ENCODE data around the gene HSPE1. TPM values are rescaled to one million over a fixed set of nuclear protein-coding genes. Genes with fewer than 3 reads are reported as not detected.

The HSPE1 gene
- total and polyA plus RNA-seq, 2 experiments from 2014 or later = 54.6 to 188 TPM

- Histone ChIP-seq H4K20me1 (ENCODE audit: insufficient read depth) (no peaks in the 10 kb centered on the region), H3K4me3 (peak overlapping the region; percentile 89), H3K79me2 (ENCODE audit: insufficient read depth) (peaks cover 92% of the 10 kb centered on the region), H3K9me2 (ENCODE audit: insufficient read depth) (no peaks in the 10 kb centered on the region), H3K9me3 (ENCODE audit: low read depth) (no peaks in the 10 kb centered on the region), H3K27me3 (replicated peaks; ENCODE audit: insufficient read depth) (no peaks in the 10 kb centered on the region), H3F3A (ENCODE audit: insufficient read depth) (peaks cover 27% of the 10 kb centered on the region), H2AFZ (0 out of 2 replicates have a peak overlapping the region, but pooled peaks have one; percentile 55), H3K4me1 (ENCODE audit: insufficient read depth) (peaks cover 38% of the 10 kb centered on the region), H3K27ac (peak overlapping the region; percentile 79), H3K9ac (peak overlapping the region; percentile 89), H3K36me3 (ENCODE audit: low read depth) (peaks cover 49% of the 10 kb centered on the region), H3K4me2 (ENCODE audit: unreplicated experiment) (peak overlapping the region; percentile 92)
- DNase-seq = peak; percentile 36
- TF ChIP-seq EZH2phosphoT487 (IDR thresholded peaks at IDR 0.05; ENCODE audit: insufficient read depth, low read depth) (no peak), EZH2 (IDR thresholded peaks at IDR 0.05; ENCODE audit: insufficient read depth, poor library complexity, severe bottlenecking) (no peak)
- WGBS, 2 experiments (ENCODE audit: low coverage in 1 of 2, low lambda C conversion rate in 2 of 2, missing lambda C conversion rate in 2 of 2) = 11 to 12% methylated on average over 14 of the region's 14 CpGs
- in situ Hi-C loops (cut with MboI) = no loop called here
Measured at GRCh38 chr2:197498235-197498936, 1.8 kb upstream of the HSPE1 start.

- peak overlapping the region; percentile 89 for H3K4me3 ChIP-seq
- H3K79me2 ChIP-seq (ENCODE audit: insufficient read depth) = peaks cover 92% of the 10 kb centered on the region
- H3K9me3 ChIP-seq (ENCODE audit: low read depth) = no peaks in the 10 kb centered on the region
- peaks cover 27% of the 10 kb centered on the region for H3F3A ChIP-seq (ENCODE audit: insufficient read depth)
- DNase-seq = peak; percentile 83
- H3K36me3 ChIP-seq (ENCODE audit: low read depth) = peaks cover 48% of the 10 kb centered on the region
- peak overlapping the region; percentile 89 for H3K9ac ChIP-seq
- H3K9me2 ChIP-seq (ENCODE audit: insufficient read depth) = no peaks in the 10 kb centered on the region
- H3K27ac ChIP-seq = peak overlapping the region; percentile 79
- TF ChIP-seq EZH2phosphoT487 (IDR thresholded peaks at IDR 0.05; ENCODE audit: insufficient read depth, low read depth) (no peak), EZH2 (IDR thresholded peaks at IDR 0.05; ENCODE audit: insufficient read depth, poor library complexity, severe bottlenecking) (no peak)
- peak overlapping the region; percentile 92 for H3K4me2 ChIP-seq (ENCODE audit: unreplicated experiment)
- H4K20me1 ChIP-seq (ENCODE audit: insufficient read depth) = no peaks in the 10 kb centered on the region
- peaks cover 38% of the 10 kb centered on the region for H3K4me1 ChIP-seq (ENCODE audit: insufficient read depth)
- in situ Hi-C loops (cut with MboI) = no loop called here
- H3K27me3 ChIP-seq (replicated peaks; ENCODE audit: insufficient read depth) = no peaks in the 10 kb centered on the region
- peak overlapping the region; percentile 55 for H2AFZ ChIP-seq
- WGBS, 2 experiments (ENCODE audit: low coverage in 1 of 2, low lambda C conversion rate in 2 of 2, missing lambda C conversion rate in 2 of 2) = 1% methylated on average over 46 of the region's 46 CpGs
Measured at GRCh38 chr2:197498937-197499593, 1.1 kb upstream of the HSPE1 start.

GRCh38 chr2:197500503-197501131 lies 438 bp downstream of the HSPE1 start:
- in situ Hi-C loops (cut with MboI) = no loop called here

GRCh38 chr2:197502201-197502600 lies 2.0 kb downstream of the HSPE1 start:
- Histone ChIP-seq H3F3A (ENCODE audit: insufficient read depth) (peaks cover 37% of the 10 kb centered on the region), H3K27me3 (replicated peaks; ENCODE audit: insufficient read depth) (no peaks in the 10 kb centered on the region), H3K4me3 (peak overlapping the region; percentile 89), H3K79me2 (ENCODE audit: insufficient read depth) (peaks cover 72% of the 10 kb centered on the region), H3K9ac (peak overlapping the region; percentile 25; the same call in 1 of the 2 replicates), H3K27ac (no peak overlapping the region; the same call in 1 of the 2 replicates), H4K20me1 (ENCODE audit: insufficient read depth) (no peaks in the 10 kb centered on the region), H3K4me2 (ENCODE audit: unreplicated experiment) (peak overlapping the region; percentile 94), H2AFZ (no peak overlapping the region), H3K9me2 (ENCODE audit: insufficient read depth) (no peaks in the 10 kb centered on the region), H3K9me3 (ENCODE audit: low read depth) (no peaks in the 10 kb centered on the region), H3K4me1 (ENCODE audit: insufficient read depth) (peaks cover 27% of the 10 kb centered on the region), H3K36me3 (ENCODE audit: low read depth) (peaks cover 37% of the 10 kb centered on the region)
- DNase-seq = no peak
- WGBS, 2 experiments (ENCODE audit: low coverage in 1 of 2, low lambda C conversion rate in 2 of 2, missing lambda C conversion rate in 2 of 2) = 65 to 73% methylated on average over 4 of the region's 4 CpGs
- in situ Hi-C loops (cut with MboI) = no loop called here
- TF ChIP-seq EZH2phosphoT487 (IDR thresholded peaks at IDR 0.05; ENCODE audit: insufficient read depth, low read depth) = no peak
- no peak for TF ChIP-seq EZH2 (IDR thresholded peaks at IDR 0.05; ENCODE audit: insufficient read depth, poor library complexity, severe bottlenecking)

More at GRCh38 chr2:197500503-197501131, 438 bp downstream of the HSPE1 start:
- H3K27me3 ChIP-seq (replicated peaks; ENCODE audit: insufficient read depth) = no peaks in the 10 kb centered on the region
- TF ChIP-seq EZH2phosphoT487 (IDR thresholded peaks at IDR 0.05; ENCODE audit: insufficient read depth, low read depth) (no peak), EZH2 (IDR thresholded peaks at IDR 0.05; ENCODE audit: insufficient read depth, poor library complexity, severe bottlenecking) (no peak)
- peaks cover 44% of the 10 kb centered on the region for H3K36me3 ChIP-seq (ENCODE audit: low read depth)
- no peaks in the 10 kb centered on the region for H3K9me2 ChIP-seq (ENCODE audit: insufficient read depth)
- peak overlapping the region; percentile 74 for H2AFZ ChIP-seq
- peak overlapping the region; percentile 79 for H3K27ac ChIP-seq
- WGBS, 2 experiments (ENCODE audit: low coverage in 1 of 2, low lambda C conversion rate in 2 of 2, missing lambda C conversion rate in 2 of 2) = 0 to 1% methylated on average over 25 to 30 of the region's 30 CpGs
- H3K79me2 ChIP-seq (ENCODE audit: insufficient read depth) = peaks cover 87% of the 10 kb centered on the region
- H3K4me2 ChIP-seq (ENCODE audit: unreplicated experiment) = peak overlapping the region; percentile 94
- H4K20me1 ChIP-seq (ENCODE audit: insufficient read depth) = no peaks in the 10 kb centered on the region
- H3K9ac ChIP-seq = peak overlapping the region; percentile 89
- DNase-seq = peak; percentile 43
- H3K4me3 ChIP-seq = peak overlapping the region; percentile 89
- H3F3A ChIP-seq (ENCODE audit: insufficient read depth) = peaks cover 28% of the 10 kb centered on the region
- H3K4me1 ChIP-seq (ENCODE audit: insufficient read depth) = peaks cover 38% of the 10 kb centered on the region
- no peaks in the 10 kb centered on the region for H3K9me3 ChIP-seq (ENCODE audit: low read depth)
